WTC11 (cell line): ENCODE results near the gene PDLIM4. TPM values are rescaled to one million over a fixed set of nuclear protein-coding genes. Genes with fewer than 3 reads are reported as not detected.

Experiments
- ATAC-seq: fragments of 200-7000 bp; cut with Tn5 transposase; 2 replicates; pipeline ENCODE4 v1.10.0; 2021; ENCODE audit warnings: mild to moderate bottlenecking, moderate library complexity
- CTCF ChIA-PET: fragments of 300-600 bp; sonication (Branson Sonifier 250); formaldehyde crosslinking; loops from one replicate; lab custom pipeline; 2021; ENCODE audit warnings: antibody characterized with exemption; lab: Charles Lee
- POLR2A ChIA-PET: fragments of 350-600 bp; sonication (Branson Sonifier 250); formaldehyde crosslinking; loops from one replicate; lab custom pipeline; 2021; ENCODE audit warnings: antibody characterized with exemption; lab: Charles Lee
- DNase-seq: peaks from one replicate; pipeline ENCODE4 v3.0.0; 2021; ENCODE audit warnings: low spot score
- H3K27ac Mint-ChIP-seq: 2 replicates; pipeline ENCODE4 v1.8.0; 2021; ENCODE audit warnings: mixed read lengths
- H3K27me3 Mint-ChIP-seq: 2 replicates; pipeline ENCODE4 v1.8.0; 2021; ENCODE audit warnings: low read depth, mild to moderate bottlenecking, moderate library complexity, mixed read lengths
- H3K36me3 Mint-ChIP-seq: 2 replicates; pipeline ENCODE4 v1.8.0; 2021; ENCODE audit warnings: mixed read lengths
- H3K4me1 Mint-ChIP-seq: 2 replicates; pipeline ENCODE4 v1.8.0; 2022; ENCODE audit warnings: mixed read lengths
- H3K4me3 Mint-ChIP-seq: 2 replicates; pipeline ENCODE4 v1.8.0; 2021; ENCODE audit warnings: mild to moderate bottlenecking, moderate library complexity, mixed read lengths
- H3K9me3 Mint-ChIP-seq: 2 replicates; pipeline ENCODE4 v1.8.0; 2021; ENCODE audit warnings: mixed read lengths
- ATF2 ChIP-seq: sonication (generic); formaldehyde crosslinking; IDR thresholded peaks from 2 replicates; pipeline ENCODE4 v1.8.1; 2022; ENCODE audit warnings: low read depth, missing genetic modification reagents, borderline replicate concordance
- CDX4 ChIP-seq: fragments of 250-450 bp; sonication (Bioruptor Pico); IDR thresholded peaks from 2 replicates; pipeline ENCODE4 v1.9.0; 2021; ENCODE audit warnings: moderate library complexity, mild to moderate bottlenecking, inconsistent platforms, borderline replicate concordance
- EMX1 ChIP-seq: fragments of 250-450 bp; sonication (Bioruptor Pico); IDR thresholded peaks from 2 replicates; pipeline ENCODE4 v1.8.0; 2021; ENCODE audit warnings: mild to moderate bottlenecking
- ESRRA ChIP-seq: sonication (generic); formaldehyde crosslinking; IDR thresholded peaks from 2 replicates; pipeline ENCODE4 v1.8.1; 2022; ENCODE audit warnings: mild to moderate bottlenecking, missing genetic modification reagents, borderline replicate concordance
- HMGA2 ChIP-seq: fragments of 250-450 bp; sonication (Bioruptor Pico); IDR thresholded peaks from 2 replicates; pipeline ENCODE4 v1.4.0; 2021; ENCODE audit warnings: mild to moderate bottlenecking, moderate library complexity
- IRF2 ChIP-seq: sonication (generic); formaldehyde crosslinking; IDR thresholded peaks from 2 replicates; pipeline ENCODE4 v1.8.0; 2022; ENCODE audit warnings: low read depth, missing genetic modification reagents, borderline replicate concordance
- NFATC4 ChIP-seq: fragments of 250-450 bp; sonication (Bioruptor Pico); IDR thresholded peaks from 2 replicates; pipeline ENCODE4 v1.9.0; 2021; ENCODE audit warnings: mild to moderate bottlenecking
- NFE2L1 ChIP-seq: sonication (generic); formaldehyde crosslinking; IDR thresholded peaks from 2 replicates; pipeline ENCODE4 v1.8.1; 2023; ENCODE audit warnings: missing genetic modification reagents
- PRDM15 ChIP-seq: sonication (generic); formaldehyde crosslinking; IDR thresholded peaks from 2 replicates; pipeline ENCODE4 v1.8.0; 2022; ENCODE audit warnings: missing genetic modification reagents
- RORB ChIP-seq: fragments of 250-450 bp; sonication (Bioruptor Pico); IDR thresholded peaks from 2 replicates; pipeline ENCODE4 v1.9.0; 2021; ENCODE audit warnings: mild to moderate bottlenecking
- STAT6 ChIP-seq: sonication (generic); formaldehyde crosslinking; conservative IDR thresholded peaks from 2 replicates; pipeline ENCODE4 v1.8.1; 2023; ENCODE audit warnings: mild to moderate bottlenecking, low read depth, missing genetic modification reagents, moderate library complexity
- ZBTB43 ChIP-seq: sonication (generic); formaldehyde crosslinking; IDR thresholded peaks from 2 replicates; pipeline ENCODE4 v1.8.1; 2023; ENCODE audit warnings: mild to moderate bottlenecking, missing genetic modification reagents
- ZNF281 ChIP-seq: sonication (generic); formaldehyde crosslinking; IDR thresholded peaks from 2 replicates; pipeline ENCODE4 v1.8.0; 2023; ENCODE audit warnings: mild to moderate bottlenecking, missing genetic modification reagents
- ZNF416 ChIP-seq: fragments of 250-450 bp; sonication (Bioruptor Pico); IDR thresholded peaks from 2 replicates; pipeline ENCODE4 v1.9.0; 2021; ENCODE audit warnings: mild to moderate bottlenecking, inconsistent platforms
- ZNF512 ChIP-seq: sonication (generic); formaldehyde crosslinking; IDR thresholded peaks from 2 replicates; pipeline ENCODE4 v1.8.1; 2022; ENCODE audit warnings: missing genetic modification reagents, borderline replicate concordance
- total RNA-seq: library from RNA; stranded (reverse); gene quantifications from 3 replicates; pipeline ENCODE4 v1.2.3, GENCODE V29; 2021

The PDLIM4 gene
- total RNA-seq, 1 experiment from 2014 or later = 11.4 TPM

GRCh38 chr5:132263548-132264261, 6.2 kb downstream of the PDLIM4 start (continued):
- TF ChIP-seq STAT6 (CRISPR knock-in tag) (no peak), RORB (CRISPR knock-in tag) (no peak), PRDM15 (CRISPR knock-in tag) (no peak), CDX4 (CRISPR knock-in tag) (no peak), HMGA2 (CRISPR knock-in tag) (no peak), ATF2 (CRISPR knock-in tag) (no peak), NFATC4 (CRISPR knock-in tag) (no peak), ESRRA (no peak), NFE2L1 (CRISPR knock-in tag) (no peak), ZNF416 (CRISPR knock-in tag) (no peak), IRF2 (CRISPR knock-in tag) (no peak)

- CTCF ChIA-PET = interaction anchor here (1.2 to 4.0 kb wide), 4 partner anchors 8 to 29 kb away, joined by 3 to 15 read pairs (median 8); no protein-coding TSS in a partner anchor
- Mint-ChIP-seq H3K27ac (no peak overlapping the region), H3K9me3 (no peaks in the 10 kb centered on the region)
Observed at GRCh38 chr5:132264546-132265335, 7.2 kb downstream of the PDLIM4 start.

More at GRCh38 chr5:132264546-132265335, 7.2 kb downstream of the PDLIM4 start:
- no peaks in the 10 kb centered on the region for H3K4me1 Mint-ChIP-seq
- DNase-seq (no peak), ATAC-seq (no peak)
- H3K4me3 Mint-ChIP-seq = no peak overlapping the region
- H3K27me3 Mint-ChIP-seq = no peaks in the 10 kb centered on the region
- POLR2A ChIA-PET = no interaction called here
- H3K36me3 Mint-ChIP-seq = no peaks in the 10 kb centered on the region
- TF ChIP-seq EMX1 (no peak), ZNF281 (CRISPR knock-in tag) (no peak), CDX4 (CRISPR knock-in tag) (no peak), ZBTB43 (CRISPR knock-in tag) (no peak), ZNF512 (CRISPR knock-in tag) (no peak)
